RCC 7860 (cell line): ENCODE results near the gene ZNF831.

ENCODE experiments used
- DNase-seq: peaks from one replicate; pipeline ENCODE4 v3.0.0-alpha.2; 2015; ENCODE audit warnings: low spot score
- FAIRE-seq: peaks from 2 replicates; lab custom pipeline; 2012; peaks lifted over from hg19 to GRCh38; lab: Jason Lieb, UNC

The ZNF831 gene

DNA sequence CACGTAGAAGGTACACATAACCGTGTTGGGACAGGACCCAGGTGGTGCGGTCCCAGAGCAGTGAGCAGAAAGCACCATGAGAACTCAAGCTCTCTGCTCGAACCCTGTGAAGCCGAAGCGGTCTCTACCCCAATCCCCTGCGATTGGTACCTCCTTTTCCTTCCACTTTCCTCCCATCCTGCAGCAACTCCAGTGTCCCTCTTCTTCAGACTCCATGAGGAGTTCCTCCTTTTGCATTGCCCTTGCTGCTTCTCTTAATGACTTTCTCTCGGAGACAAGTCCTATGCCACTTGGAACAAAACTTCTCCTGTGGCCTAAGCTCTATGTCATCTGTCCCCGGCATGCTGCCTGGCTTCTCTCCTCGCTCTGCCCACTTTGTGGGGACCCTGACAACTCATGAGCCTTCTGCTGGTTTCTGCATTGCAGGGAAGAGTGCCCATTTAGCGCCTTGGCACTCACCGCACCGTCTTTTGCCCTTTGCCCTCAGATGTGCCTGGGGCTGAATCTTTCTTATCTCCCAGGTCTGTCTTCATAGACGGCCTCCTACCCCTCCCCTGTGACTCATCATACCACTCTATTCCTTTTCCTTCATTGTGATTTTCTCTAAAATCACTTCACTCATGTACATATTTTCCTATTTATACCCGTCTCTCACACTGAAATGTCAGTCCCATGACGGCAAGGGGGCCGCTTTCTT, 9.2 kb upstream of the ZNF831 start:
- FAIRE-seq = no peak
- DNase-seq = no peak

DNA sequence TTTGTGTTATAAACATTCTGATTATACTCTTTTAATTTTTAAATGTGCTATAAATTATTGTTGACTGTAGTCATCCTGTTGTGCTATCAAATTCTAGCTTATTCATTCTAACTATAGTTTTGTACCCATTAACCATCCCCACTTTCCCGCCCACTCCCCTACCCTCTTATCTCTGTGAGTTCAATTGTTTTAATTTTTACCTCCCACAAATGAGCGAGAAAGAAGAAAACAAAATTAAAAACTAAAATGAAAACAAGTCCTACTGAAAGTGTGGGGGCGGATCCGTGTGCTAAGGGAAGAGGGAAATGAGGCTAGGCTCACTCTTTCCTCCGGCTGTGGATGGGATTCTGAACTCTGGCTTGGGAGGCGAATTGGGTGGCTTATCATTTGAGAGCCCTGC, 6.6 kb upstream of the ZNF831 start:
- DNase-seq (no peak), FAIRE-seq (no peak)

GRCh38 chr20:59157531-59157930, 6.1 kb upstream of the ZNF831 start:
- FAIRE-seq (no peak), DNase-seq (no peak)

DNA sequence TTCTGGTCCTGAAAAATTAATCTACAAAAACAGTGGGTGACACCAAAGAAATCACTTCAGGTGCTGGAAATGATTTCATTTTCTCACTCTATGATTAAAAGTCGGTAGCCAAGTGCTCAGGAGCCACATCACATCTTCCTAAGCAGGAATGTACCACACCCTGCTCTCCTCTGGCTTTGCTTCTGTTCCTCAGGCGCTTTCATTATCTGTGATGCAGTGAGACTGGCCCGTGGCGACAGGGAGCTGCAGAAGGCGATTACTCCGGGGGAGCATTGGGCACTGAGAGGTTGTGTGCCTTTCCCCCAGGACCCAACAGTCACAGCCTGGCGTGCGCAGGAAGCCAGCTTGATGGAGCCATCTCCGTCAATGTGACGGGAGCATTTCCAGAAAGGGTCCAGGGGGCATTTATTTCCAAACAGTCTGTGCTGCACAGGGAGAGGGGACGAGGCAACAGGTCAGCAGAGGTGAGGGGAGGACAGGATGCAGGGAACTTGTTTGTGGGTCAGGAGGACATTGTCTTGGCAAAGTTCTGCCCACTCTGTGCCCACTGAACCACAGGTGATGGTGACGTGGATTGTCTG, 5.6 kb upstream of the ZNF831 start:
- FAIRE-seq (no peak), DNase-seq (no peak)

GRCh38 chr20:59158673-59159072, 4.9 kb upstream of the ZNF831 start:
- DNase-seq = no peak
- FAIRE-seq = no peak

DNA sequence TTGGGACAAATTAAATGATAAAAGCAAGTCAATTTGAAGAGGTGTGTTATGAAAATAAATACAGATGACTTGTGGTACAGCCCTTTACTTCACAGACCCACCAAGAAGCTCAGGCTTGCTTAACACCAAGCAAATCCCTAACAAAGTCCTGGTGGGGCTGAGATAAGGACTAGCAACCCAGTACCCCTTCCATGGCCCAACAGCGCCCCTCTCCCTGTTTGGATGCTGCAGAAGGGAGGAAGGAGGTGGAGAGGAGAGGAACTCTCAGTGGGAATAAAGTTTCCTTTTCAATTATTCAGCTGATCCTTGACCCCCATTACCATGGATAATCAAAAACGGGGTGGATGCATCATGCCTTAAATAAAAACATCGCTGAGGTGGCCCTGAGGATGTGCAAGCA, 4.5 kb upstream of the ZNF831 start:
- FAIRE-seq = no peak
- DNase-seq = no peak

GRCh38 chr20:59159493-59160376, 3.9 kb upstream of the ZNF831 start:
- DNase-seq (no peak), FAIRE-seq (no peak)

GRCh38 chr20:59160389-59161115, 3.1 kb upstream of the ZNF831 start:
- DNase-seq (no peak), FAIRE-seq (no peak)

DNA sequence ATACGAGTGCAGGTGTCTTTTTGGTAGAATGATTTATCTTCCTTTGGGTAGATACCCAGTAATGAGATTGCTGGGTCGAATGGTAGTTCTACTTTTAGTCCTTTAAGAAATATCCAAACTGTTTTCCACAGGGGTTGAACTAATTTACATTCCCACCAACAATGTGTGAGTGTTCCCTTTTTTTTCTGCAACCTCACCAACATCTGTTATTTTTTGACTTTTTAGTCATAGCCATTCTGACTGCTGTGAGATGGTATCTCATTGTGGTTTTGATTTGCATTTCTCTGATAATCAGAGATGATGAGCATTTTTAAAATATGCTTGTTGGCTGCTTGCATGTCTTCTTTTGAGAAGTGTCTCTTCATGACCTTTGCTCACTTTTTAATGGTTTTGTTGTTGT, 1.9 kb upstream of the ZNF831 start:
- no peak for DNase-seq
- FAIRE-seq = no peak

DNA sequence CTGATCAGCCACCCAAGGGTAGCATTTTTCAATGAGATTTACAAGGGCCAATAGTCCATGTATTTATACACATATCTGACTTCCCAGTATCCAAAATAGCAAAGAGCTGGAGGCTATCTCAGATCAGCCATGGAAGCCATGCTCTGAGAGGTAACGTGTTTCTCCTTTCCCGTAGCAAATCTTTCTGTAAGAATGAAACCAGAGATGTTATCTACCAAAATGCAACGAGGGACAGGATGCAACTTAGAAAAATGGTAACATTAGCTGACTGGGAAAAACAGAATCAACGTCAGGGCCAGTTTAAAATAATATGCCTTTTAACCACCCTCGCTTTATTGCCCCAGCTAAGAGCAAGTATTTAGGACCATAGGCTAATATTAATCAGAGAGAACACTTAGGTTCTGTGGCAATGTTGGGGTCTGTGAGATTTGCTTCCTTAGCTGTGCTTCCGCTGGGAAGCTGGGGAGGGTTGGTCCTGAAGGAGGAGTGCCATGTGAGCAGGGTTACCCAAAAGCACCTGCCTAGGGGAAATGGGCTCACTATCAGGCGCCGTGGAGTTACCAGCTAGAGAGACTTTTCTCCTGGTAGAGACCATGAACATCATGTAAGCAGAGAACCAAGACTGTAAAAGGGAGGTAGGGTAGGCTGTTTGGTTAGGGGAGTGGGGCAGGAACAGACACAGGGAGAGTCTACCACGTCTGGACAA, 1.2 kb downstream of the ZNF831 start:
- DNase-seq (no peak), FAIRE-seq (no peak)

DNA sequence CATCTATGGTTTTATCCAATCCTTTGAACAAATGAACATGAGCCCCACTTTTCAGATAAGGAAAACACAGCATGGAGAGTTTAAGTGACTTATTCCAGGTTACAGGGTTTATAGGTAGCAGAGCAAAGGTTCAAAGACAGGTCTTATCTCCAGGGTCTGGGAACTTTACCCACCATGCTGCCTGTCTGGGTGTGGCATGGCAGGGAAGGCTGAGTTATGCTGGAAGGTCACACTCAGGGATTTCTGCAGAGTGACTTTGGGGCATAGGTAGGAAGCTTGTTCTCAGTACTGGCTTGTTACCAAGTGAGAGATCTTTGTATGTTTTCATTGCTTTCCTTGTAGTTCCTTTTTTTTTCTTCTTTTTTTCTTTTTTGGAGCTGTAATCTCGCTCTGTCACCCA, 1.8 kb downstream of the ZNF831 start:
- DNase-seq (no peak), FAIRE-seq (no peak)

DNA sequence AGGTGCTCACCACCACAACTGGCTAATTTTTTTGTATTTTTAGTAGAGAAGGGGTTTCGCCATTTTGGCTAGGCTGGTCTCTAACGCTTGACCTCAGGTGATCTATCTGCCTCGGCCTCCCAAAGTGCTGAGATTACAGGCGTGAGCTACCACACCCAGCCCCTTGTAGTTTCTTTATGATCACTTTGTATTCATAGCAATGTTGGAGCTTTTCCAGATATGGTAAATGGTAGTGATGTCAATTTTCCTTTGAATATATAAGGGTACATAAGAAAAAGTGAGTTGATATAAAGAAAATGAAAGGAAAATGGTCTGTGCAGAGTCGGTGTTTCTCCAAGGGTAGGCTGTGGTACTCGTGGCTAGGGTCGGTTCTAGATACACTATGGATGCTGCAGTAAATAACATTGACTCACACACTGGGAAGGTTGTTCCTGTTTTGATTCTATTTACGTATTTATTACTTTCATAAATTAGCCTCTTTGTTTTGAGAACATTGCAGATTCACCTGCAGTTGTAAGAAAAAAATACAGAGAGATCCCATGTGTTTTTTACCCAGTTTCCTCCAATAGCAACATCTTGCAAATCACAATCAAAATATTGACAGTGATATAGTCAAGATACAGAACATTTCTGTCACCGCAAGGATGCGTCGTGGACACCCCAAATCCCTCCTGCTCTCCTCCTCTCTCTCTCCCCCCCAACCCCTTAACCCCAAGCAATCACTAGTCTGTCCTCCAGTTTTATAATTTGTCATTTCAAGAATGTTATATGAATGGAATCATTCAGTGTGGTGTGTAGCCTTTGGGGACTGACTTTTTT, 2.5 kb downstream of the ZNF831 start:
- DNase-seq (no peak), FAIRE-seq (no peak)

DNA sequence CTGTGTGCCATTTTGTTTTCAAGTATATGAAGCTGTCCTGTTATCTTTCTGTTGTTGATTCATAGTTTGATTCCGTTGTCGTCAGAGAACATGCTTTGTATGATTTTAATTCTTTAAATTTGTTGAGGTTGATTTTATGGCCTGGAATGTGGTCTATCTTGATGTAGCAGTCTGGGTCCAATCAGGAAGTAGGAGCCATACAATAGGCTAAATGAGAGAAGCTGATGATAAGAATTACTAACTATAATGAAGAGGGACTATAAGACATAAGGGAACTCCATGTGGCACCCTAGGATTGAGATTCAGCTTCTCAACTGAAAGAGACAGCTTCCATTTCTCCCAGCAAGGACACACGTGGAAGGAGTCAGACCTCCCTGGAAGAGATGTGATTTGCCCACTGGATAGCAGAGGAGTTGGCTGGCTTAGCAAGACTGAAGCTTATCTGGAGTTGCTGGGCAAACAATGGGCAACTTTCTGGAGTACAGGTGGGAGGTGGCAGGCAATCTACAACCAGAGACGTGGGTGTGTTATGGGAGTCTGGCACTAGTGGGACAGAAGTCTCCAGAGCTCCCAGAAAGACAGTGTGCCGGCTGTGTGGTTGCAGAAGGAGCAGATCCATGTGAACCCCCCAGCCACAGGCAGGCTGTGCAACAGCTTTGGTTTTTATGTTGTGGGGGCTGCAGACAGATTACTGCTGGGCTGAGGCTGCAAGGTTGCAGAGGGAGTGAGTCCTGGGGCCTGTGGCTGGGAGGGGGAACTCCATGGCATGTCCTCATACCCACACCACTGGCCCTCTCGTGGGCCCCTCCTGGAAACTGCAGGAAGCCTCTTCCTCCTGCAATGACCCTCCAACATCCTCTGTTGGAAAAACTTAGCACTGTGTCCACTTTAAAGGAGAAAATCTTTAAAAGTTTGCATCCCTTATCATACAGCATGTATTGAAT, 7.1 kb downstream of the ZNF831 start:
- FAIRE-seq (no peak), DNase-seq (no peak)

- DNase-seq (no peak), FAIRE-seq (no peak)
Measured at GRCh38 chr20:59171986-59172385, 8.4 kb downstream of the ZNF831 start.

DNA sequence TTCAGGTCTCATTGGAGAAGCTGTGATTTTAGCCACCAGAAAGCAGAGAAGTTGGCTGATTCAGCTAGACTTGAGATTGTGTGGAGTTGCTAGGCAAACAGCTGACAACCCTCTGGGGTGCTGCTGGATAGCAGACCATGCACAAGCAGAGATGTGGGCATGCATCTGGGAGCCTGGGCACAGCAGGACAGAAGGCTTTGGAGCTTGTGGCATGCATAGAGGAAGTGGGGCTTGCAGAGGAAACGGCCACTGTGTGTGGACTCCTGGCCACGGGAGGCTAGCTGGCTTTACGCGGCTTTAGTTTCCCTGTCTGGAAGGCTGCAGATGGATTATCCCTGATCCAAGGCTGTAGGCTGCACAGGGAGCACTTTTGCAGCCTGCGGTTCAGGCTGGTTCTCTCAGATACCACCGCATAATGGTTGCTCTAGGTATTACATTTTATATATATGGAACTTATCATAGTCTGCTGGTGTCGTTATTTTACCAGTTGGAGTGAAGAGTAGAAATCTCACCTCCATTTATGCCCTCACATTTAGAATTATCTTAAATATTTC, 10.4 kb downstream of the ZNF831 start:
- FAIRE-seq (no peak), DNase-seq (no peak)

DNA sequence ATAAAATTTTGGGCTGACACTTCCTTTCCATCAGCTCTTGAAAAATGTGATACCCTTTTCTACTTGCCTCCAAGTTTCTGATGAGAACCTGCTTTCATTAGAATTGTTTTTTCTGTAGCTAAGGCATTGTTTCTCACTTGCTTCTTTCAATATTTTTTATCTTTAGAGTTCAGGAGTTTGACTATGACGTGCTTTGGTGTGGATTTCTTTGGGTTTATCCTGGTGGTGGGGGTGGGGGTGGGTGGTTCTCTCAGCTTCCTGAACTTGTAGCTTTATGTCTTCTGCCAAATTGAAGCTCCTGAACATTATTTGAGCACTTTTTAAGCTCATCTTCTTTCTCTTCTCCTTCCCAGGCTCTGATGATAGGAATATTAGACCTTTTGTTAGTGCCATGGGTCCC, 11.4 kb downstream of the ZNF831 start:
- FAIRE-seq (no peak), DNase-seq (no peak)

DNA sequence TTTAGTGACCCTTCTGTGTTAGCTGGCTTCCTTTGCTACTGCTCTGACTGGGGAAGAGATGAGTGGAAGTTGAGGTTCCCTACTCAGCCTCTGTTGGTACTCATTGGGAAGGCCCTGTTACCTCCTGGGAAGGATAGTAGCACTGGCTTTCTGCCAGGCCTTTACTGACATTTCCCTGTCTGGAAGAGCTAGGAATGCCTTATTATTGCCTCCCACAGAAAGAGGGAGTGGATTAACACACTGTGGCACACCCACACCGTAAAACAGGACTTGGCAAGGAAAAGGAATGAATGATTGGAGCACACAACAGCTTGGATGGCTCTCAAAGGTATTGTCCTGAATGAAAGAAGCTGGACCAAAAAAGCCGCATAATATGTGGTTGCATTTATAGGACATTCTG, 12.2 kb downstream of the ZNF831 start:
- DNase-seq (no peak), FAIRE-seq (no peak)

- DNase-seq (no peak), FAIRE-seq (no peak)
Measured at GRCh38 chr20:59176812-59177211, 13.2 kb downstream of the ZNF831 start.
